IPS-18c (cell line): Measurements from ENCODE around the gene CSNK2A1.
A peak's percentile ranks its signal among the peaks of the same experiment; 100 is the strongest.
"Not testable (repeated sequence)": the region's sequence is repeated elsewhere in the genome, so short reads cannot be mapped to it uniquely, and the experiment has no call there.

Experiments used
- H3K4me3 ChIP-seq: 2 replicates; pipeline ENCODE4 v1.7.0; 2013; ENCODE audit warnings: low read depth, mild to moderate bottlenecking, low read length, moderate library complexity; ENCODE audit not compliant: insufficient read depth
- H3K9me3 ChIP-seq: one replicate; pipeline ENCODE4 v1.6.1; 2013; ENCODE audit warnings: mild to moderate bottlenecking, low read length, moderate library complexity; ENCODE audit not compliant: control insufficient read depth, insufficient read depth

CSNK2A1 gene

DNA sequence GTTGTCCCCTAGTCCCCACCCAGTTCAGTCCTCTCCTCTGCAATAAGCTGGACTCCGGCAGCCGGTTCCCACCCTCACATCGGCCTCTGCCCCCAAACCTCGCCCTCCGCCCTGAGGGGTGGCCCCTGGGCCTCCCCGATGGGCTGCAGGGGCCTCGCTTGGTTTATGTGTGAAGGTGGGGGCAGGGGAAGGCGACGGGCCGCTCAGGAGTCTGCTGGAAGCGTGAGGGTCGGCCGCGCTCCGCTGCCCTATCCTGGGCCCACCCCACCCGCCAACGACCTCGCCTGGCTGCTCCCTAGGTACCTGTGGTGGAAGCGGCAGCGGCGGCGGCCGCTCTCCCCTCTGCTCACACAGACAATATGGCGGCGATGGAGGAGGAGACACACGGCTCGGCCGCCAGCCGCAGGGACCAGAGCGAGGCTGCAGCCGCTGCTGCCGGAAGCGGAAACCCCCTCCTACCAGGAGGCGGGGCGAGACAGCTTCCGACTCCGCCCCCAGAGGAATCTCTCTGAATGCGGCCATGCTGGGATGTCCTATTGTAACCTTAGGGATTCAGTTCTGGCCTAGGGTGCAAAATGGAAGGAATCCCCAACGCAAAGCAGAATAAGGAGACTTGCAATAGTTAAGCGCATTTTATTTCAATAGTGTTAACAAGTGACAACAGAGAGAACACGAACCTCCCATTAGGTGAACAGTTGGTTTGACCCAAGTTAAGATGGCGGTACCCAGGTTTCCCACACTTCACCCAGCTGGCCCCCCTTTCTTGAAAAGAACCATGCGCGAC, at the start of gene CSNK2A1:
Gene CSNK2A1 (minus strand): TSS at position 422 of the 784 bp plus-strand sequence. CDS start 35,239 bp downstream, outside the sequence.
- peak within 1 kb of the TSS; percentile 99 for H3K4me3 ChIP-seq
- peaks cover 3% of the 10 kb centered on the region for H3K9me3 ChIP-seq

- no peak overlapping the region for H3K4me3 ChIP-seq
Measured at GRCh38 chr20:592506-592905, 48.9 kb upstream of the CSNK2A1 start.

GRCh38 chr20:591941-592340, 48.4 kb upstream of the CSNK2A1 start:
- no peak overlapping the region for H3K4me3 ChIP-seq
- H3K9me3 ChIP-seq = no peaks in the 10 kb centered on the region

More at GRCh38 chr20:592506-592905, 48.9 kb upstream of the CSNK2A1 start:
- no peaks in the 10 kb centered on the region for H3K9me3 ChIP-seq

DNA sequence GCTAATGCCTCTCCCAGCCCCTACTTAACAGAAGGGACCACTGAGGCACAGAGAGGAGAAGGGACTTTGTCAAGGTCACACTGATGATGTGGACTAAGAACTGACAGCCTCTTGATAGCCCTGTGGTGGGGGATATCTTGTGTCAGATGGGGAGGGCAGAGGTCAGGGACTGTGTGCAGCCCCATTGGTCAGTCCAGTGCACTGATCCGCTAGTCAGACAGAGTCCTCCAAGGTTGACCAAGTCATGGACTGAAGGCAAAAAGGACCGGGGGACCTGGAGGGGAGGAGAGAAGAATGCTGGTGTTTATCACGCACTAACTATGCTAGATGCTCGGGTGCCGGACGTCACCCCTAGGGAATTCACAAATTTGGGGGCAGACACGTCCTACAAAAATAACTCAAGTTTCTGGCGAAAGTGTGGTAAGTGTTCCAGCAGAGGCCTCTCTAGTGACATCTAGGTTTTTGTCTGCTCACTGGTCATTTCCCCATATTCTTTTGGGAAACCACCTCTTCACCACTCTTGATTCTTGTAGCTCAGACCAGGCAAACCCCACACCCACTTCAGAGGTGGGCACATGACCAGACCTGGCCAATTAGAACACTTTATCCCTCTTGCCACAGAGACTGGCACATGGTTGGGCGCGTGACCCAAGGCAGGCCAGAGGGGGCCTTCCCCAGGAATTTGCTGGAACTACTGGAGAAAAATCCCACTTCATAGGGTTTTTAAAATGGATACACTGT, 45.5 kb upstream of the CSNK2A1 start:
- Histone ChIP-seq H3K9me3 (no peaks in the 10 kb centered on the region), H3K4me3 (no peak overlapping the region)

GRCh38 chr20:588476-588875, 44.9 kb upstream of the CSNK2A1 start:
- Histone ChIP-seq H3K4me3 (no peak overlapping the region), H3K9me3 (no peaks in the 10 kb centered on the region)

- no peaks in the 10 kb centered on the region for H3K9me3 ChIP-seq
- no peak overlapping the region for H3K4me3 ChIP-seq
Measured at GRCh38 chr20:584971-585301, 41.3 kb upstream of the CSNK2A1 start.

DNA sequence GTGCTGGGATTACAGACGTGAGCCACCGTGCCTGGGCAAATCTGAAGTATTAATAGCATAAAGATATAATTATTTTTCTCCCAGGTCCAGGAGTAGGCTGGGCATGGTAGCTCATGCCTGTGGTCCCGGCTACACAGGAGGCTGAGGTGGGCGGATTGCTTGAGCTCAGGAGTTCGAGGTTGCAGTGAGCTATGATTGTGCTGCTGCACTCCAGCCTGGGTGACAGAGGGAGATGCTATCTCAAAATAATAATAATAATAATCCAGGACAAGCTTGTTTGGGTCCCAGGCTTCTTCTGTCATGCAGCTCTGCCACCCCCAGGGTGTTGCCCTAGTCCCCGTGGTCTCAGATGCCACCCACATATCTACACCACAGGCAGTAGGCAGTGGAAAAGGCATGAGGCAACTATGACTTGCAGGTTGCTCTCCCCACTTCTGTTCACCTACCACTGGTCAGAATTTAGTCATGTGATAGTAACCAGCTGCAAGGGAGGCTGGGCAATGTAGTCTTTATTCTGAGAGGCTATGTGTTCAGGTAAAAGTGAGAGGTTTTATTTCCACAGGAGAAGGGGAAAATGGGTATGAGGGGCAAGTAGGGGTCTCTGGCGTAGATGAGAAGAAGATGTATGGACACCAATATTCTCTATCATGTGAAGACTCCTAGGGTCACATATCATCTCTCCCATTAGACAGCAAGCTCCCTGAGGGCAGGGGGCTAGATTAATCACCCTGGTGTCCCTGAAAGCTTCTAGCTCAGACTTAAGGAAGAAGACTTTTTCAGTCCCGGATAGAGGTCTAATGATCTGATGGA, 40.8 kb upstream of the CSNK2A1 start:
- H3K9me3 ChIP-seq = no peaks in the 10 kb centered on the region
- H3K4me3 ChIP-seq = no peak overlapping the region

GRCh38 chr20:582204-582603, 38.6 kb upstream of the CSNK2A1 start:
- Histone ChIP-seq H3K4me3 (no peak overlapping the region), H3K9me3 (no peaks in the 10 kb centered on the region)

DNA sequence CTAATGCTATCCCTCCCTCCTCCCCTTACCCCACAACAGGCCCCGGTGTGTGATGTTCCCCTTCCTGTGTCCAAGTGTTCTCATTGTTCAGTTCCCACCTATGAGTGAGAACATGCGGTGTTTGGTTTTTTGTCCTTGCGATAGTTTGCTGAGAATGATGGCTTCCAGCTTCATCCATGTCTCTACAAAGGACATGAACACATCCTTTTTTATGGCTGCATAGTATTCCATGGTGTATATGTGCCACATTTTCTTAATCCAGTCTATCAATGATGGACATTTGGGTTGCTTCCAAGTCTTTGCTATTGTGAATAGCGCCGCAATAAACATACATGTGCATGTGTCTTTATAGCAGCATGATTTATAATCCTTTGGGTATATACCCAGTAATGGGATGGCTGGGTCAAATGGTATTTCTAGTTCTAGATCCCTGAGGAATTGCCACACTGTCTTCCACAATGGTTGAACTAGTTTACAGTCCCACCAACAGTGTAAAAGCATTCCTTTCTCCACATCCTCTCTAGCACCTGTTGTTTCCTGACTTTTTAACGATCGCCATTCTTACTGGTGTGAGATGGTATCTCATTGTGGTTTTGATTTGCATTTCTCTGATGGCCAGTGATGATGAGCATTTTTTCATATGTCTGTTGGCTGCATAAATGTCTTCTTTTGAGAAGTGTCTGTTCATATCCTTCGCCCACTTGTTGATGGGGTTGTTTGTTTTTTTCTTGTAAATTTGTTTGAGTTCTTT, 35.5 kb upstream of the CSNK2A1 start:
- H3K4me3 ChIP-seq, H3K9me3 ChIP-seq: not testable (repeated sequence)

- H3K9me3 ChIP-seq = no peaks in the 10 kb centered on the region
- no peak overlapping the region for H3K4me3 ChIP-seq
Measured at GRCh38 chr20:577167-577791, 33.7 kb upstream of the CSNK2A1 start.

DNA sequence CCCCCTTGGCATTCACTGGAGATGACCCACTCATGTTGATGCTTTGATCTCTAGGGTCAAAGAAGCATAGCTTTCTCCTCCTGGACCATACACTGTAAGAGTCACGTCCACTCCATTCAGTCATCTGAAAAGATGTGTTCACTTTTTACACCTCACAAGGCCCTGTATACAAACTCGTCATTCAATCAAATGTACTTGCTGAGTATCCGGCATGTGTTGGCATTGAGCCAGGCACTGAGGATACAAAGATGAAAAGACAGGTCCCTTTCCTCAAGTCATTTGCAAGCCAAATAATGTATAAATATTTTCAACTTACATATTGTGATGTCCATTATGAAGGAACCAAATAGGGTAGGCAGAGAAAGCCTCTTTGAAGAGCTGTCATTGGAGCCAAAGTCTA, 32.6 kb upstream of the CSNK2A1 start:
- no peaks in the 10 kb centered on the region for H3K9me3 ChIP-seq

DNA sequence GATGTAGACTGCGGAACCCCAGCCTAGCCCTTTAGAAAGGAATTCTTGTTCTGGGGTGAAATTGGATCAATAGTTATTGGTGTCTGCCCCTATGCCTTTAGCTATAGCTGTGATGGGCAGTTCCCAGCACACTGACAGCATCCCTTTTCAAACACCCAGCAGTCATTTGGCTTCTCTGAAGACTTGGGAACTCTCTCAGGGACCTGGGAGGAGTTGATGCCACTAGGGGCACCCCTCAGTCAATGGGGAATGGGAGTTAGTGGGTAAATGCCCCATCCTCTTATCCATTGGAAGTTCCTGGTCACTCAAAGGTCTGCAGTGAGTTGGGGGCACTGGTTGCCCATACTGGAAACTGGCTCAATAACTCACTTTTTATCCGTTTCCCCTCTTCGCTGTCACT, 31.6 kb upstream of the CSNK2A1 start:
- no peak overlapping the region for H3K4me3 ChIP-seq

More for the DNA sequence above, 32.6 kb upstream of the CSNK2A1 start:
- H3K4me3 ChIP-seq = no peak overlapping the region

DNA sequence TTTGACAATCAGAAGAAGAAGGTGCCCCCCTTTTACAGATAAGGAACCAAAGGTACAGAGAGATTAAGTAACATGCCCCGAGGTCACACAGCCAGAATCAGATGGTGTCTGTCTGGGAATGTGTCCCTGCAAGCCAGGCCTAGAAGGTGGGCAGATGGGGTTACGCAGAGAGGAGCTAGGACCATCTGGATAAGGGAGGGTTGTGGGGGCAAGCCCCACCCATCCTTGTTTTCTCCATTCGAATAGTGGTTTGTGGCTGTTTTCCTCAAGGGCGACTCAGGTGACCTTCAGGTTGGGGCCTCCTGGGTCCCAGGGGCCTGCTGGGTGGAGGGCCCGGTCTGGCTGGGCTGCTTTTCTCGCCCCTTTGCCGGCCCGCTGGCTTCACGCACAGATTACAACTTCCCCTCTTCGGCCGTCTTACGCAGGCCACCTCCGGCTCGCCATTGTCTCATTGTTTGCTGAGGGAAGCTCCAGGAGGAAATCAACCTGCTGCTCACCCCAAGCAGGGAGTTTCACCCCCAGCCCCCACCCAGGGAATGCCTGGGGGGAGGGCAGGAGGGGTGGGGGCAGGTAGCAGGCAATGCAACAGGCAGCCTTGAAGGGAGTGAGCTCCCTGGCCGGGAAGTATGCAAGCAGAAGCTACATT, 30.8 kb upstream of the CSNK2A1 start:
- Histone ChIP-seq H3K4me3 (peak overlapping the region; percentile 22; the same call in 1 of the 2 replicates), H3K9me3 (no peaks in the 10 kb centered on the region)

More for the DNA sequence above, 31.6 kb upstream of the CSNK2A1 start:
- H3K9me3 ChIP-seq = no peaks in the 10 kb centered on the region

DNA sequence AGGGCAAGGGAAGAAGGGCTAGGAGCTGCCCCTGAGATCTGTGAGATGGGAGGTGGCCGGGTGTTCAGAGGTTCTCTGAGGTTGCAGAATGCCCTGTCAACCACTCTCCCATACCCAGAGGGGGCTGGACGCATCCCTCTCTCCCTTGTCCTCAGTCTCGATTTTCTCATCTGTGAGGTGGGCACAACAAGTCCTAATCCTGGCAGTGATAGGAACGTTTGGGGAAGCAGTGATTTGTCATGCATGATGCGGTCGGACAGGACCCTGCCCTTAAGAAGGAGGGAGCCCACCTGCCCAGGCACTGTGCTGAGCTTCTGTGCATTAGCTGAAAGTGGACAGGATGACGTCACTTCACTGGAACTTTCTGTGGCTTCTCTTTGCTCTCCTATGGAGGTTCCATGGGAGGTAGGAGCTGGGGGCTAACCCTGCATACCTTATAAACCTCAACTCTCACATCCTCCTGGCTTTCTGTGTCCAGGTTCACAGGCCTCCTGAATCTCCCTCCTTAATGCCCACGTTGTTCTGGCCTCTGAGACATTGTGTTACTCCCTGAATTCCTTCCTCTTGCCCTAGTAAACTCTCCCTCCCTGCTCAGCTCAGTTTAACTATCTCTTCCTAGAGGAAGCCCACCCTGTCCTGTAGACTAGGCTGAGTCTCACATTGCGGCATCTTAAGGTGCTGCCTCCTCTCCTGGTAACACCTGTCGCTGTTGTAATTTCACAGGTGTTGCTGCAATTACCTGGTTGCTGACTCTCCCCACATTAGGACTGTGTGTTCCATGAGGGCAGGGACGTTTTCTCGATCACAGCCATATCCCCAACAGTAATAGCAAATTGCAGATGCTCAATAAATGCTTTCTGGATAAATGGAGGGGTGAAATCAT, 30.1 kb upstream of the CSNK2A1 start:
- H3K4me3 ChIP-seq = no peak overlapping the region; the same call in 1 of the 2 replicates
- H3K9me3 ChIP-seq = no peaks in the 10 kb centered on the region

- Histone ChIP-seq H3K9me3 (no peaks in the 10 kb centered on the region), H3K4me3 (no peak overlapping the region; the same call in 1 of the 2 replicates)
Measured at GRCh38 chr20:572727-573126, 29.1 kb upstream of the CSNK2A1 start.
